SU-DHL-6 (cell line): Measurements from ENCODE around the gene CABP4.

Experiments used
- CTCF ChIP-seq: fragments of 200-600 bp; sonication (generic); IDR thresholded peaks from one replicate; pipeline ENCODE4 v1.5.1; 2017; ENCODE audit warnings: antibody characterized with exemption, mild to moderate bottlenecking, low read length, moderate library complexity; ENCODE audit not compliant: insufficient read depth, poor library complexity, severe bottlenecking
- EZH2phosphoT487 ChIP-seq: fragments of 200-600 bp; sonication (generic), shearing (Covaris generic); conservative IDR thresholded peaks from 2 replicates; pipeline ENCODE4 v1.6.1; 2018; ENCODE audit warnings: mild to moderate bottlenecking, antibody characterized with exemption, low read length, moderate library complexity, mixed read lengths

GRCh38 chr11:67463680-67464410 is 8.7 kb downstream of the CABP4 start:
- TF ChIP-seq CTCF, result no peak
- TF ChIP-seq EZH2phosphoT487, result no peak
